PC-9 (cell line): ENCODE measurements around the gene CACNB4. TPM values are rescaled to one million over a fixed set of nuclear protein-coding genes. Genes with fewer than 3 reads are reported as not detected.
A peak's percentile ranks its signal among the peaks of the same experiment; 100 is the strongest.

Source experiments
- BruUV-seq: library from RNA; stranded (reverse); fragments of 400-500 nt; replicated peaks from 2 replicates; lab custom pipeline; 2021; lab: Mats Ljungman, UMichigan
- CTCF ChIA-PET: fragments of 300-600 bp; sonication (Branson Sonifier 250); formaldehyde crosslinking; loops from one replicate; lab custom pipeline; 2022; ENCODE audit warnings: antibody characterized with exemption; lab: Charles Lee
- POLR2A ChIA-PET: fragments of 300-600 bp; sonication (Branson Sonifier 250); formaldehyde crosslinking; loops from one replicate; lab custom pipeline; 2022; ENCODE audit warnings: antibody characterized with exemption; ENCODE audit not compliant: unreplicated experiment; lab: Charles Lee
- DNase-seq, 2 experiments: peaks; one replicate each; pipeline versions ENCODE4 v3.0.0 to v3.0.0-alpha.2; 2015 to 2022; ENCODE audit warnings: mixed read lengths in 1 of 2
- H2AFZ ChIP-seq: fragments of 200-600 bp; sonication (generic); 2 replicates; pipeline ENCODE4 v1.8.1; 2017; ENCODE audit warnings: antibody characterized with exemption
- H3F3A ChIP-seq: fragments of 200-600 bp; sonication (generic); 2 replicates; pipeline ENCODE4 v1.8.1; 2017; ENCODE audit warnings: antibody characterized with exemption, mild to moderate bottlenecking, low read depth; ENCODE audit not compliant: insufficient read depth
- H3K27ac ChIP-seq: fragments of 200-600 bp; sonication (generic); 2 replicates; pipeline ENCODE4 v1.6.1; 2016; ENCODE audit warnings: mixed run types
- H3K27me3 ChIP-seq: fragments of 200-600 bp; sonication (generic); 2 replicates; pipeline ENCODE4 v1.6.1; 2016; ENCODE audit warnings: low read depth, mixed run types; ENCODE audit not compliant: insufficient read depth
- H3K36me3 ChIP-seq: fragments of 200-600 bp; sonication (generic); 2 replicates; pipeline ENCODE4 v1.6.1; 2016; ENCODE audit warnings: low read depth, mixed run types
- H3K4me1 ChIP-seq: fragments of 200-600 bp; sonication (generic); replicated peaks from 2 replicates; pipeline ENCODE4 v1.6.1; 2016; ENCODE audit warnings: mixed run types; ENCODE audit not compliant: insufficient read depth
- H3K4me2 ChIP-seq: fragments of 200-600 bp; sonication (generic); 2 replicates; pipeline ENCODE4 v1.6.1; 2017; ENCODE audit warnings: mixed run types
- H3K4me3 ChIP-seq: fragments of 200-600 bp; sonication (generic); 2 replicates; pipeline ENCODE4 v1.6.1; 2016; ENCODE audit warnings: mixed run types
- H3K79me2 ChIP-seq: fragments of 200-600 bp; sonication (generic); 2 replicates; pipeline ENCODE4 v1.6.1; 2017; ENCODE audit warnings: low read depth, mixed run types
- H3K9me2 ChIP-seq: fragments of 200-600 bp; sonication (generic); 2 replicates; pipeline ENCODE4 v1.8.1; 2017; ENCODE audit warnings: mild to moderate bottlenecking; ENCODE audit not compliant: insufficient read depth
- H3K9me3 ChIP-seq: fragments of 200-600 bp; sonication (generic); 2 replicates; pipeline ENCODE4 v1.8.1; 2016; ENCODE audit warnings: low read depth; ENCODE audit not compliant: insufficient read depth
- H4K20me1 ChIP-seq: fragments of 200-600 bp; sonication (generic); 2 replicates; pipeline ENCODE4 v1.8.1; 2017; ENCODE audit not compliant: insufficient read depth
- CTCF ChIP-seq: fragments of 200-600 bp; sonication (generic); conservative IDR thresholded peaks from 2 replicates; pipeline ENCODE4 v1.6.1; 2017; ENCODE audit warnings: mixed run types, antibody characterized with exemption, mild to moderate bottlenecking, moderate library complexity
- EZH2 ChIP-seq: fragments of 200-600 bp; sonication (generic); IDR thresholded peaks from 2 replicates; pipeline ENCODE4 v1.8.0; 2017; ENCODE audit warnings: antibody characterized with exemption, low read depth
- intact Hi-C: fragments of 100-400 bp; cut with micrococcal nuclease; formaldehyde crosslinking; loops from one replicate; pipeline ENCODE4 v1.10.0; 2022; ENCODE audit not compliant: unreplicated experiment
- total RNA-seq: library from RNA; stranded (reverse); gene quantifications from 2 replicates; pipeline ENCODE4 v1.2.3, GENCODE V29; 2021

Gene CACNB4
- total RNA-seq, 1 experiment from 2014 or later, result 0.98 TPM

- H4K20me1 ChIP-seq, result no peaks in the 10 kb centered on the region
- H3K9me3 ChIP-seq, result no peaks in the 10 kb centered on the region
- no TSS peak for BruUV-seq
- H3K4me1 ChIP-seq, result no peaks in the 10 kb centered on the region
- intact Hi-C loops, result loop anchor here (5.0 to 10.0 kb wide), 2 partner anchors 589 to 676 kb away; partner anchors contain the start of genes ARL6IP6 and PRPF40A
- H3K27ac ChIP-seq, result no peak overlapping the region
- DNase-seq, result no peak
- TF ChIP-seq EZH2 (no peak), CTCF (no peak)
- no peaks in the 10 kb centered on the region for H3F3A ChIP-seq
- POLR2A ChIA-PET, result no interaction called here
- no peak overlapping the region for H3K4me3 ChIP-seq
- no peak overlapping the region for H2AFZ ChIP-seq
- H3K36me3 ChIP-seq, result no peaks in the 10 kb centered on the region
- H3K79me2 ChIP-seq, result no peaks in the 10 kb centered on the region
- no peaks in the 10 kb centered on the region for H3K9me2 ChIP-seq
- no peaks in the 10 kb centered on the region for H3K27me3 ChIP-seq
- CTCF ChIA-PET, result interaction anchor here (0.6 kb wide), 1 partner anchor 40 kb away, joined by 4 read pairs; no protein-coding TSS in a partner anchor
- no peak overlapping the region for H3K4me2 ChIP-seq
Measured at GRCh38 chr2:152038441-152038958, 60.3 kb downstream of the CACNB4 start.

- Histone ChIP-seq H3K4me3 (no peak overlapping the region), H3K9me3 (no peaks in the 10 kb centered on the region), H3F3A (no peaks in the 10 kb centered on the region), H4K20me1 (no peaks in the 10 kb centered on the region), H3K36me3 (no peaks in the 10 kb centered on the region), H2AFZ (no peak overlapping the region), H3K9me2 (no peaks in the 10 kb centered on the region), H3K4me1 (no peaks in the 10 kb centered on the region), H3K4me2 (no peak overlapping the region), H3K27me3 (no peaks in the 10 kb centered on the region), H3K79me2 (no peaks in the 10 kb centered on the region), H3K27ac (no peak overlapping the region)
- intact Hi-C loops, result loop anchor here (1.0 to 10.0 kb wide), 4 partner anchors 137 to 705 kb away; partner anchors contain the start of genes ARL6IP6, PRPF40A and STAM2
- TF ChIP-seq EZH2, result no peak
- TF ChIP-seq CTCF, result no peak
- CTCF ChIA-PET, result interaction anchor here (0.6 kb wide), 2 partner anchors 39 to 364 kb away, joined by 4 to 8 read pairs; no protein-coding TSS in a partner anchor
- no peak for DNase-seq
- POLR2A ChIA-PET, result no interaction called here
- BruUV-seq, result no TSS peak
Measured at GRCh38 chr2:152037743-152038435, 61.0 kb downstream of the CACNB4 start.

GRCh38 chr2:152036611-152037469 lies 62.0 kb downstream of the CACNB4 start:
- intact Hi-C loops, result loop anchor here (1.0 to 10.0 kb wide), 4 partner anchors 138 to 706 kb away; partner anchors contain the start of genes ARL6IP6, PRPF40A and STAM2
- Histone ChIP-seq H3K4me1 (no peaks in the 10 kb centered on the region), H3F3A (no peaks in the 10 kb centered on the region), H3K9me3 (no peaks in the 10 kb centered on the region), H3K27me3 (no peaks in the 10 kb centered on the region), H3K79me2 (no peaks in the 10 kb centered on the region), H3K4me3 (no peak overlapping the region), H4K20me1 (no peaks in the 10 kb centered on the region), H3K4me2 (no peak overlapping the region), H3K9me2 (no peaks in the 10 kb centered on the region), H3K27ac (no peak overlapping the region), H3K36me3 (no peaks in the 10 kb centered on the region), H2AFZ (no peak overlapping the region)
- DNase-seq, result peak in 1 of 2 experiments; percentile 56
- TF ChIP-seq EZH2 (no peak), CTCF (peak; percentile 86)
- no TSS peak for BruUV-seq
- POLR2A ChIA-PET, result interaction anchor here (0.5 kb wide), 1 partner anchor 607 kb away, joined by 5 read pairs; no protein-coding TSS in a partner anchor
- CTCF ChIA-PET, result interaction anchor here (0.7 kb wide), 1 partner anchor 144 kb away, joined by 4 read pairs; no protein-coding TSS in a partner anchor
